HepG2 (cell line): ENCODE results near the gene DOCK10. TPM values are rescaled to one million over a fixed set of nuclear protein-coding genes. Genes with fewer than 3 reads are reported as not detected.

ENCODE experiments used
- ATAC-seq: fragments of 200-7000 bp; cut with Tn5 transposase; 3 replicates; pipeline ENCODE4 v1.9.1; 2020; ENCODE audit warnings: mild to moderate bottlenecking, moderate library complexity
- BruUV-seq: library from RNA; stranded (reverse); fragments of 400-500 nt; replicated peaks from 2 replicates; lab custom pipeline; 2021; lab: Mats Ljungman, UMichigan
- CTCF ChIA-PET: fragments of 300-600 bp; formaldehyde crosslinking; extraction: SDS; loops from one replicate; lab custom pipeline; 2021; ENCODE audit warnings: low total read pairs, inconsistent platforms, low intra/inter-chr PET ratio; lab: Yijun Ruan, JAX
- POLR2A ChIA-PET: fragments of 350-600 bp; sonication (Branson Sonifier 250); formaldehyde crosslinking; loops from one replicate; lab custom pipeline; 2020; ENCODE audit warnings: antibody characterized with exemption, inconsistent platforms; lab: Yijun Ruan, JAX
- DNase-seq: peaks from one replicate; pipeline ENCODE4 v3.0.0-alpha.2; 2015; ENCODE audit warnings: low spot score
- FAIRE-seq: peaks from 3 replicates; lab custom pipeline; 2011; peaks lifted over from hg19 to GRCh38; lab: Jason Lieb, UNC
- H2AFZ ChIP-seq: one replicate; pipeline ENCODE4 v1.6.1; 2011; ENCODE audit warnings: low read length, inconsistent platforms
- H3K27ac ChIP-seq: fragments of 300-600 bp; 3 replicates; pipeline ENCODE4 v1.8.0; 2011; ENCODE audit warnings: mixed run types, mild to moderate bottlenecking, mixed read lengths, low read length, inconsistent platforms; ENCODE audit not compliant: insufficient read depth; ENCODE audit errors: extremely low read length
- H3K27me3 ChIP-seq, 2 experiments: fragments of 200-600 bp in 1 of 2; 2 replicates in 1 of 2; 3 replicates in 1 of 2; pipeline versions ENCODE4 v1.6.0 to v1.8.0; 2011; ENCODE audit warnings: low read length in 2 of 2, mild to moderate bottlenecking in 2 of 2, moderate library complexity in 2 of 2, inconsistent platforms in 1 of 2; ENCODE audit not compliant: insufficient read depth in 2 of 2, control insufficient read depth in 1 of 2
- H3K36me3 ChIP-seq, 2 experiments: fragments of 200-600 bp in 1 of 2; replicated peaks in 1 of 2; 2 replicates in 1 of 2; 3 replicates in 1 of 2; pipeline versions ENCODE4 v1.5.1 to v1.8.0; 2011; ENCODE audit warnings: low read length in 2 of 2, inconsistent platforms in 1 of 2; ENCODE audit not compliant: insufficient read depth in 2 of 2, control insufficient read depth in 1 of 2
- H3K4me1 ChIP-seq: 2 replicates; pipeline ENCODE4 v1.5.1; 2012; ENCODE audit warnings: low read length, inconsistent platforms; ENCODE audit not compliant: insufficient read depth
- H3K4me2 ChIP-seq: 2 replicates; pipeline ENCODE4 v1.6.0; 2011; ENCODE audit warnings: low read depth, low read length, inconsistent platforms
- H3K4me3 ChIP-seq, 3 experiments: fragments of 200-600 bp in 1 of 3; sonication (generic), shearing (Covaris generic) in 1 of 3; replicated peaks in 1 of 3; 2 replicates each; pipeline ENCODE4 v1.5.1; 2011 to 2016; ENCODE audit warnings: low read length in 3 of 3, inconsistent platforms in 2 of 3, low read depth in 2 of 3, mild to moderate bottlenecking in 2 of 3, control low read depth in 1 of 3, mixed read lengths in 1 of 3; ENCODE audit not compliant: insufficient read depth in 1 of 3
- H3K79me2 ChIP-seq: one replicate; pipeline ENCODE4 v1.6.1; 2011; ENCODE audit warnings: low read length, inconsistent platforms; ENCODE audit not compliant: insufficient read depth
- H3K9ac ChIP-seq: 2 replicates; pipeline ENCODE4 v1.6.0; 2011; ENCODE audit warnings: mild to moderate bottlenecking, low read depth, low read length, inconsistent platforms; ENCODE audit not compliant: insufficient read depth
- H3K9me3 ChIP-seq: 2 replicates; pipeline ENCODE4 v1.5.1; 2012; ENCODE audit warnings: mild to moderate bottlenecking, low read length
- H4K20me1 ChIP-seq: 2 replicates; pipeline ENCODE4 v1.6.0; 2011; ENCODE audit warnings: inconsistent platforms, mild to moderate bottlenecking, low read length, moderate library complexity; ENCODE audit not compliant: insufficient read depth
- CC2D1A ChIP-seq: sonication (generic); formaldehyde crosslinking; IDR thresholded peaks from 2 replicates; pipeline ENCODE4 v1.8.1; 2023; ENCODE audit warnings: mild to moderate bottlenecking, missing genetic modification reagents
- DNMT1 ChIP-seq: sonication (generic); formaldehyde crosslinking; IDR thresholded peaks from 2 replicates; pipeline ENCODE4 v1.5.1; 2020; ENCODE audit warnings: mild to moderate bottlenecking, missing genetic modification reagents
- EP300 ChIP-seq, 3 experiments: sonication (generic) in 1 of 3; formaldehyde crosslinking in 1 of 3; IDR thresholded peaks; 2 replicates each; pipeline versions ENCODE4 v1.5.1 to v1.6.1; 2011 to 2020; ENCODE audit warnings: low read depth in 2 of 3, low read length in 2 of 3, borderline replicate concordance in 1 of 3, improper control_type of control experiment in 1 of 3, mild to moderate bottlenecking in 1 of 3, missing genetic modification reagents in 1 of 3, moderate library complexity in 1 of 3
- HIC2 ChIP-seq: sonication (generic); formaldehyde crosslinking; IDR thresholded peaks from 2 replicates; pipeline ENCODE4 v1.9.0; 2022; ENCODE audit warnings: low read depth, missing genetic modification reagents
- HNRNPUL1 ChIP-seq: fragments of 200-400 bp; formaldehyde crosslinking; IDR thresholded peaks from 2 replicates; pipeline ENCODE4 v1.6.1; 2017; ENCODE audit warnings: low read depth, mild to moderate bottlenecking, low read length, moderate library complexity
- NFKBIZ ChIP-seq: IDR thresholded peaks from 2 replicates; pipeline ENCODE4 v1.6.1; 2018; ENCODE audit warnings: missing genetic modification reagents, missing compliant biosample characterization
- NR3C1 ChIP-seq: sonication (generic); formaldehyde crosslinking; IDR thresholded peaks from 2 replicates; pipeline ENCODE4 v1.4.0; 2020; ENCODE audit warnings: missing genetic modification reagents
- RFX5 ChIP-seq: IDR thresholded peaks from 2 replicates; pipeline ENCODE4 v1.6.1; 2011; ENCODE audit warnings: low read depth, low read length, improper control_type of control experiment
- SCMH1 ChIP-seq: sonication (generic); formaldehyde crosslinking; IDR thresholded peaks from 2 replicates; pipeline ENCODE4 v1.9.0; 2021; ENCODE audit warnings: missing genetic modification reagents, mild to moderate bottlenecking, borderline replicate concordance
- SNAI1 ChIP-seq: sonication (generic); formaldehyde crosslinking; IDR thresholded peaks from 2 replicates; pipeline ENCODE4 v1.5.0; 2020; ENCODE audit warnings: mild to moderate bottlenecking, missing genetic modification reagents, borderline replicate concordance
- SRSF9 ChIP-seq: fragments of 200-400 bp; formaldehyde crosslinking; IDR thresholded peaks from 2 replicates; pipeline ENCODE4 v1.6.1; 2018; ENCODE audit warnings: borderline replicate concordance, mild to moderate bottlenecking, low read depth, low read length; ENCODE audit not compliant: insufficient read depth, poor library complexity, severe bottlenecking
- U2AF2 ChIP-seq: fragments of 200-400 bp; formaldehyde crosslinking; IDR thresholded peaks from 2 replicates; pipeline ENCODE4 v1.6.1; 2017; ENCODE audit warnings: low read depth, mild to moderate bottlenecking, low read length
- ZBTB42 ChIP-seq: sonication (generic); formaldehyde crosslinking; IDR thresholded peaks from 2 replicates; pipeline ENCODE4 v1.5.0; 2020; ENCODE audit warnings: mild to moderate bottlenecking, missing genetic modification reagents
- ZFP90 ChIP-seq: sonication (generic); formaldehyde crosslinking; IDR thresholded peaks from 2 replicates; pipeline ENCODE4 v1.8.0; 2022; ENCODE audit warnings: missing genetic modification reagents, mild to moderate bottlenecking, inconsistent platforms, borderline replicate concordance
- ZMYM2 ChIP-seq: sonication (generic); formaldehyde crosslinking; IDR thresholded peaks from 2 replicates; pipeline ENCODE4 v1.8.0; 2022; ENCODE audit warnings: mild to moderate bottlenecking, missing genetic modification reagents
- ZNF136 ChIP-seq: sonication (generic); formaldehyde crosslinking; IDR thresholded peaks from 2 replicates; pipeline ENCODE4 v1.8.1; 2022; ENCODE audit warnings: low read depth, mild to moderate bottlenecking, moderate library complexity, missing genetic modification reagents
- ZNF766 ChIP-seq: sonication (generic); formaldehyde crosslinking; IDR thresholded peaks from 2 replicates; pipeline ENCODE4 v1.5.0; 2020; ENCODE audit warnings: missing genetic modification reagents, borderline replicate concordance
- WGBS: methylation state at CpG from one replicate; pipeline ENCODE4 v1.1.6; 2017; ENCODE audit warnings: low lambda C conversion rate; 5-methylcytosine and 5-hydroxymethylcytosine counted together
- in situ Hi-C: cut with HindIII; loops from 2 replicates; pipeline ENCODE4 v1.10.0; 2017; ENCODE audit warnings: low pct_unique_long_range_greater_than_20kb; ENCODE audit not compliant: extremely low pct_ligation_motif_present
- intact Hi-C: fragments of 100-400 bp; cut with micrococcal nuclease; formaldehyde crosslinking; loops from one replicate; pipeline ENCODE4 v1.10.0; 2022; ENCODE audit not compliant: unreplicated experiment
- polyA plus RNA-seq, 8 experiments: library from polyadenylated mRNA; depleted of rRNA in 3 of 8; stranded (reverse) in 7 of 8; unstranded in 1 of 8; fragments of >200 nt; fragmentation: Illumina TruSeq in 4 of 8; extraction: Trizol in 4 of 8; gene quantifications; 2 replicates each; pipeline versions ENCODE4 v1.2.1 to v1.2.3, GENCODE V29; 2011 to 2016; ENCODE audit warnings: low read depth in 4 of 8, missing spikeins in 1 of 8, mixed read lengths in 1 of 8; ENCODE audit not compliant: insufficient read depth in 1 of 8
- total RNA-seq, 5 experiments: library from RNA; depleted of rRNA; stranded (reverse); fragments of >200 nt; fragmentation: Illumina TruSeq; extraction: Trizol; gene quantifications; 2 replicates each; pipeline ENCODE4 v1.2.3, GENCODE V29; 2016; ENCODE audit warnings: low read depth in 1 of 5

DOCK10 gene
- total and polyA plus RNA-seq, 2 of the 13 experiments (the other 11 are each of a cell fraction or from before 2014, with no cell fraction given) = not detected

- CTCF ChIA-PET = no interaction called here
- H3K36me3 ChIP-seq = no peaks in the 10 kb centered on the region
- BruUV-seq = no TSS peak
These were observed 33.9 kb upstream of the DOCK10 start for GRCh38 chr2:225076125-225076524.

GRCh38 chr2:225074919-225075681, 32.8 kb upstream of the DOCK10 start:
- TF ChIP-seq HIC2 (CRISPR knock-in tag) = no peak
- TF ChIP-seq SNAI1 (CRISPR knock-in tag) = no peak
- TF ChIP-seq SCMH1 (CRISPR knock-in tag) = no peak
- no peak for TF ChIP-seq ZNF766 (CRISPR knock-in tag)
- TF ChIP-seq SRSF9 = peak; percentile 81
- TF ChIP-seq U2AF2 = peak; percentile 71; the same call in 1 of the 2 replicates
- TF ChIP-seq, all 625 proteins: peak for 2
- intact Hi-C loops = no loop called here

More at GRCh38 chr2:225076125-225076524, 33.9 kb upstream of the DOCK10 start:
- H3K4me3 ChIP-seq = no peak overlapping the region
- no peaks in the 10 kb centered on the region for H3K9me3 ChIP-seq
- H4K20me1 ChIP-seq = no peaks in the 10 kb centered on the region
- ATAC-seq (no peak), FAIRE-seq (no peak), DNase-seq (no peak)
- intact Hi-C loops = no loop called here
- POLR2A ChIA-PET = no interaction called here
- H3K79me2 ChIP-seq = no peaks in the 10 kb centered on the region
- no peaks in the 10 kb centered on the region for H3K4me1 ChIP-seq
- H2AFZ ChIP-seq = no peak overlapping the region
- no peak overlapping the region for H3K27ac ChIP-seq
- H3K4me2 ChIP-seq = no peak overlapping the region
- no peak overlapping the region for H3K9ac ChIP-seq
- in situ Hi-C loops = no loop called here
- no peak for TF ChIP-seq NR3C1 (CRISPR knock-in tag)
- TF ChIP-seq ZNF136 (CRISPR knock-in tag) = no peak
- no peak for TF ChIP-seq ZBTB42 (CRISPR knock-in tag)
- no peak for TF ChIP-seq EP300 (IDR thresholded peaks at IDR 0.05; ENCODE audit: low read depth in 2 of 2, low read length in 2 of 2)
- no peak for TF ChIP-seq EP300 (CRISPR knock-in tag; IDR thresholded peaks at IDR 0.05; ENCODE audit: borderline replicate concordance)
- TF ChIP-seq DNMT1 (CRISPR knock-in tag) = no peak
- no peak for TF ChIP-seq ZFP90 (CRISPR knock-in tag)
- no peak for TF ChIP-seq CC2D1A
- TF ChIP-seq NFKBIZ (CRISPR knock-in tag) = no peak
- no peak for TF ChIP-seq ZMYM2 (CRISPR knock-in tag)
- no peak for TF ChIP-seq RFX5
- no peak for TF ChIP-seq HNRNPUL1
- no peaks in the 10 kb centered on the region for H3K27me3 ChIP-seq

More at GRCh38 chr2:225074919-225075681, 32.8 kb upstream of the DOCK10 start:
- Histone ChIP-seq H3K4me2 (no peak overlapping the region), H3K4me1 (no peaks in the 10 kb centered on the region), H3K9me3 (no peaks in the 10 kb centered on the region), H3K36me3 (no peaks in the 10 kb centered on the region), H3K27ac (no peak overlapping the region), H3K4me3 (no peak overlapping the region), H3K9ac (no peak overlapping the region), H3K79me2 (no peaks in the 10 kb centered on the region), H4K20me1 (no peaks in the 10 kb centered on the region), H3K27me3 (no peaks in the 10 kb centered on the region), H2AFZ (no peak overlapping the region)
- FAIRE-seq (no peak), DNase-seq (no peak), ATAC-seq (no peak)
- BruUV-seq = no TSS peak
- ChIA-PET POLR2A (no interaction called here), CTCF (no interaction called here)
- 0% methylated on average over 1 of the region's 1 CpG for WGBS
- in situ Hi-C loops = no loop called here
